ENCODE measurements around the gene CNBD2.

The CNBD2 gene

DNA sequence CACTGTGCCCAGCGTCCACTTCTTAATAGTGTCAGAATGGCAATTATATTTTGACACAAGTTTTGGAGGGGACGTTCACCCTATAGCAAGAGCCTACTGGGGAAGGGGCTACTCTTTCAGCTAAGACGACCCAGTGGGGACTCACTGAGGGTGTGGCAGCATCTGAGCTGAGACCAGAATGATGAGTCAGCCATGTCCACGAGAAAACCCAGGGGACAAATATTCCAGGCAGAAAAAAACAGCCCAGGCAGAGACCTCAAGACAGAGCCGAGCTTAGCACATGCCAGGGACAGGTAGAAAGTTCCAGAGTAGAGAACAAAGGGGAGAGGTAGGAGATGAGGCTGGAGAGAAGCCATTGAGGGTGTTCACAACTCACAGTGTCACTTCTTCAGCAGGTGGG is 11.2 kb downstream of the CNBD2 start:
- Histone ChIP-seq H3K27me3 (no peaks in the 10 kb centered on the region), H3K9me3 (no peaks in the 10 kb centered on the region), H3K4me3 (ENCODE audit: low read depth, low read length) (no peak overlapping the region), H3K36me3 (no peaks in the 10 kb centered on the region), H3K4me1 (no peaks in the 10 kb centered on the region)
- no peak for DNase-seq
- TF ChIP-seq, protein P1, sequence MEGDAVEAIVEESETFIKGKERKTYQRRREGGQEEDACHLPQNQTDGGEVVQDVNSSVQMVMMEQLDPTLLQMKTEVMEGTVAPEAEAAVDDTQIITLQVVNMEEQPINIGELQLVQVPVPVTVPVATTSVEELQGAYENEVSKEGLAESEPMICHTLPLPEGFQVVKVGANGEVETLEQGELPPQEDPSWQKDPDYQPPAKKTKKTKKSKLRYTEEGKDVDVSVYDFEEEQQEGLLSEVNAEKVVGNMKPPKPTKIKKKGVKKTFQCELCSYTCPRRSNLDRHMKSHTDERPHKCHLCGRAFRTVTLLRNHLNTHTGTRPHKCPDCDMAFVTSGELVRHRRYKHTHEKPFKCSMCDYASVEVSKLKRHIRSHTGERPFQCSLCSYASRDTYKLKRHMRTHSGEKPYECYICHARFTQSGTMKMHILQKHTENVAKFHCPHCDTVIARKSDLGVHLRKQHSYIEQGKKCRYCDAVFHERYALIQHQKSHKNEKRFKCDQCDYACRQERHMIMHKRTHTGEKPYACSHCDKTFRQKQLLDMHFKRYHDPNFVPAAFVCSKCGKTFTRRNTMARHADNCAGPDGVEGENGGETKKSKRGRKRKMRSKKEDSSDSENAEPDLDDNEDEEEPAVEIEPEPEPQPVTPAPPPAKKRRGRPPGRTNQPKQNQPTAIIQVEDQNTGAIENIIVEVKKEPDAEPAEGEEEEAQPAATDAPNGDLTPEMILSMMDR (IDR thresholded peaks at IDR 0.05; ENCODE audit: low read depth, low read length) = no peak

DNA sequence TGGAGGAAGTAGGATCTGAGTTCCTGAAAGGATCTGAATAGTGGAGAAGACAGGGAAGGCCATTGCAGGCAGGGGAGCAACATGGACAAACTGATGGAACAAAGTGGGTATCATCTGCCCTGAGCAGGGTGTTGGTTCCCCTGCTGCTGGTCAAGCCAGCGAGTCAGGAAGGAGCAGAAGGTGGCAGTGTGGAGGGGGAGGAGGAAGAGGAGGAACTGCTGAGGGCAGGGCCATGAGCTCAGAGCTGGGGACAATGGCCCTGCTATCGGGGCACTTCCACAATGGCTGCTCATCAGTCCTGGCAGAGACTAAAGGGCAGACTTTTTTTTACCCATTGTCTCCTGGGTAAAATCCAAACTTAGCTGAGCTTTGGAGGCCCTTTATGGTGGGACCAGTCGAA is 13.6 kb downstream of the CNBD2 start:
- Histone ChIP-seq H3K36me3 (no peaks in the 10 kb centered on the region), H3K9me3 (no peaks in the 10 kb centered on the region), H3K4me3 (ENCODE audit: low read depth, low read length) (no peak overlapping the region), H3K27me3 (no peaks in the 10 kb centered on the region), H3K4me1 (no peaks in the 10 kb centered on the region)
- DNase-seq = no peak
- TF ChIP-seq, protein P1 (IDR thresholded peaks at IDR 0.05; ENCODE audit: low read depth, low read length) = no peak

DNA sequence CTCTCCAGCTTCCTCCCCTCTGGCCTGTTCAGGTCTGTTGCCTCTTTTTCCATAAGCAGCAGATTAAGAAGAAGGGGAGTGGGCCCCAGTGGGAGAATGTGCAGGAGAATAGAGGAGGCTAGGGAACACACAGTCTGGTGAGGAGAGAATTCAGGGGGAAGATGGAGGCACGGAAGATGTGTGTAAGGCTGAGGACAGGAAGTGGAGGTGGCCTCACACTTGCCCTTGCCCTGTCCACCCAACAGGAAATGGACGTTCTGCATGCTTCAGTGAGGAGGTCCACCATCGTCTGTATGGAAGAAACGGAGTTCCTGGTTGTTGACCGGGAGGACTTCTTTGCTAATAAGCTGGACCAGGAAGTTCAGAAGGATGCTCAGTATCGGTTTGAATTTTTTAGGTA is 16.0 kb downstream of the CNBD2 start:
- TF ChIP-seq, protein P1 (IDR thresholded peaks at IDR 0.05; ENCODE audit: low read depth, low read length) = no peak

DNA sequence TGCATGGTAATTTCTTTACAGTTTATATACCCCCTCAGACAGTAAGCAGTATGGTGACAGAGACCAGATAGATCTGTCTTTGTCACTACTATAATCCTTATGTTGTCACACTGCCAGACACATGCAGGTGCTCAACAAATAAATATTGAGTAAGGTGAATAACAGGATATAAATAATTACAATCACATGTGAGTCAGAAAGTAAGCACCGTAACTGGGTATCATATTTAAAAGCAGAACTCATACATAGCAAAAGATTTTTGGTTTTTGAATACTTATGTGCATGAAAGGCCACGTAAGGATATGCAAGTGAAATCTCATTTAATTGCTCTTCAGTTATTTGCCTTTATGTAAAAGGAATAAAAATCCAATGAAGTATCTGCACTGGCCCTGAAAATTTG is 17.4 kb downstream of the CNBD2 start:
- no peaks in the 10 kb centered on the region for H3K4me1 ChIP-seq
- no peak for DNase-seq
- H3K27me3 ChIP-seq = no peaks in the 10 kb centered on the region
- no peaks in the 10 kb centered on the region for H3K36me3 ChIP-seq
- no peak overlapping the region for H3K4me3 ChIP-seq (ENCODE audit: low read depth, low read length)
- no peaks in the 10 kb centered on the region for H3K9me3 ChIP-seq
- TF ChIP-seq, protein P1 (IDR thresholded peaks at IDR 0.05; ENCODE audit: low read depth, low read length) = no peak

More for the DNA sequence above, 16.0 kb downstream of the CNBD2 start:
- Histone ChIP-seq H3K9me3 (no peaks in the 10 kb centered on the region), H3K36me3 (no peaks in the 10 kb centered on the region), H3K4me3 (ENCODE audit: low read depth, low read length) (no peak overlapping the region), H3K4me1 (no peaks in the 10 kb centered on the region), H3K27me3 (no peaks in the 10 kb centered on the region)
- no peak for DNase-seq

DNA sequence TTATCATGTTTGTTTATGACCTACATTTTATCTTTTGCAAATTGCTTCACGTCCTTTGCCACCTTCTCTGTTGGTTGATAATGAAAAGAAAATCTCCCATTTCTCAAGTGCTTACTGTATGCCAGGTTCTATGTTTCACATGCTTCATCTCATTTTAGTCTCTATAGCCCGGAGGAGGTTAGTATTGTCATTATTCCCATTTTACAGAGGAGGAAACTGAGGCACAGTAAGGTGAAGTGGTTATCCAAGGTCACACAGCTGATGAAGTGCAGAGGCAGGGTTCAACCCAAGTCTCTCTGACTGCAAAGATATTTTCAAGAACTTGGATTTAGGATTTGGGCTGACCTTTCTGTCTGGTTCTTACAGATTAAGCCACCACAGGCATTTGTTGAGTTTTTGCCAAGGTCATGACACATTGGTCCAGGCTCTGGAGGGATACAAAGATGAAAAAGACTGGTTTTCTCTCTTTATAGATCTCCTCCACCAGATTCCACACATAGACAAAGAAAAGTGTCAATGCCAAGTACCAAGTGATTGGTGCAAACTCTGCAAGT is 20.6 kb downstream of the CNBD2 start:
- no peaks in the 10 kb centered on the region for H3K9me3 ChIP-seq
- H3K4me3 ChIP-seq (ENCODE audit: low read depth, low read length) = no peak overlapping the region
- DNase-seq = no peak
- peaks cover 3% of the 10 kb centered on the region for H3K4me1 ChIP-seq
- H3K36me3 ChIP-seq = no peaks in the 10 kb centered on the region
- TF ChIP-seq, protein P1 (IDR thresholded peaks at IDR 0.05; ENCODE audit: low read depth, low read length) = no peak
- H3K27me3 ChIP-seq = no peaks in the 10 kb centered on the region

DNA sequence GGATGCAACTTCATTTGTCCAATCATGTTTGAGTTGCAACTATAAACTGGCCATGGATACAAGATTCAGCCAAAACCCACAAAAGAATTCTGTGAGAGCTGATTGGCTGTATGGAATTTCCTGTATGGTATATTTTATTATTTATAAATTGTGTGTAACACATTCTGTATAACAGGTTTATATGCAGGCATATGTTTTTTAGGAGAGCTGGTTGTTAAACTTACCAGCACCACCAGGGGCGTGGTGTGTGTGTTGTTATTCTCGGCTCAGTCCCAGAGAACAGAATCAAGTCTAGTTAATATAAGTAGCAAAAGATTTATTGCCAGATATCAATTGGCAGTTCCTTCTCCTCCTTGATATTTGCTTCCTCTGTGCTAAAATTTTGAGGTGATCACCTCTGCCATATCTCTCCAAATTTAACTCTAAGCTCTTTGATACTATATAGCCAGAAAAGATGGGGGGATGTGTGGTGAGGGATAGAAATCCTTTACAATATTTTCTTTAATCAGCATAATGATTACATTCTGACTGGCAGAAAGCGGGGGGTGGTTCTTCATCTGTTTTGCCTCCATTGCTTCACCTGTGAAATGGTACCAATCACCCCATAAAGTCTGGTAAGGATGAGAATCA is 22.9 kb downstream of the CNBD2 start:
- Histone ChIP-seq H3K36me3 (no peaks in the 10 kb centered on the region), H3K4me1 (peaks cover 3% of the 10 kb centered on the region), H3K9me3 (no peaks in the 10 kb centered on the region), H3K27me3 (no peaks in the 10 kb centered on the region), H3K4me3 (ENCODE audit: low read depth, low read length) (no peak overlapping the region)
- TF ChIP-seq, protein P1 (IDR thresholded peaks at IDR 0.05; ENCODE audit: low read depth, low read length) = peak; percentile 69
- DNase-seq = peak; percentile 56
